ENCODE data around the gene HYDIN. TPM values are rescaled to one million over a fixed set of nuclear protein-coding genes. Genes with fewer than 3 reads are reported as not detected.
"Not testable (repeated sequence)": the region's sequence is repeated elsewhere in the genome, so short reads cannot be mapped to it uniquely, and the experiment has no call there.

HYDIN gene
- total and polyA plus RNA-seq, 4 donors = 0.14 to 3.0 (median 0.60) TPM

- not testable (repeated sequence) for H3K4me1 ChIP-seq (ENCODE audit: control insufficient read depth in 4 of 4, insufficient read depth in 4 of 4, low read length in 3 of 4); H3K27ac ChIP-seq (ENCODE audit: low read depth in 1 of 2, low read length in 2 of 2); H3K4me3 ChIP-seq (ENCODE audit: low read depth in 1 of 3, low read length in 3 of 3); H3K36me3 ChIP-seq (ENCODE audit: control insufficient read depth in 4 of 4, insufficient read depth in 3 of 4, low read depth in 1 of 4, low read length in 3 of 4); H3K9ac ChIP-seq (ENCODE audit: low read depth in 1 of 2, low read length in 2 of 2); H3K9me3 ChIP-seq (ENCODE audit: control insufficient read depth in 4 of 4, low read length in 3 of 4); H3K27me3 ChIP-seq (ENCODE audit: control insufficient read depth in 4 of 4, insufficient read depth in 4 of 4, low read length in 3 of 4); DNase-seq (ENCODE audit: low spot score)
- WGBS = 92% methylated on average over 4 of the region's 4 CpGs
Observed at GRCh38 chr16:71069842-71070241, 160.7 kb downstream of the HYDIN start.

GRCh38 chr16:71053897-71054609 lies 176.5 kb downstream of the HYDIN start:
- not testable (repeated sequence) for H3K27me3 ChIP-seq (ENCODE audit: control insufficient read depth in 4 of 4, insufficient read depth in 4 of 4, low read length in 3 of 4); H3K4me3 ChIP-seq (ENCODE audit: low read depth in 1 of 3, low read length in 3 of 3); H3K9me3 ChIP-seq (ENCODE audit: control insufficient read depth in 4 of 4, low read length in 3 of 4); H3K4me1 ChIP-seq (ENCODE audit: control insufficient read depth in 4 of 4, insufficient read depth in 4 of 4, low read length in 3 of 4); H3K27ac ChIP-seq (ENCODE audit: low read depth in 1 of 2, low read length in 2 of 2); H3K36me3 ChIP-seq (ENCODE audit: control insufficient read depth in 4 of 4, insufficient read depth in 3 of 4, low read depth in 1 of 4, low read length in 3 of 4); DNase-seq (ENCODE audit: low spot score); H3K9ac ChIP-seq (ENCODE audit: low read depth in 1 of 2, low read length in 2 of 2)
- 81% methylated on average over 3 of the region's 3 CpGs for WGBS

DNA sequence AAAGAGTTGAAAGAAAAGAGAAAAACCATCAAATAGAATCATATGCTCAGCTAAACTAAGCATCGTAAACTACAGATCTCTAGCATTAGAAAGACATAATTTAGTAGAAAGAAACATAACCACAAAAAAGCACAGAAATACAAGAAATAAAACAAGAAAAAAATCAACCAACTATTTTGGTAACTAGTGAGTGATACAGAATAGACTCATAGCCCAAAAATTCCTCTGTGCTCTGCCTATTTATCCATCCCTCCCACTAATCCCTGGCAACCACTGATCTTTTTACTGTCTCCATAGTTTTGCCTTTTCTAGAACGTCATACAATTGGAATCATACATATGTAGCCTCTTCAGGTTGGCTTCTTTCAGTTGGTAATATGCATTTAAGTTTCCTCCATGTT lies 180.2 kb downstream of the HYDIN start:
- not testable (repeated sequence) for H3K4me1 ChIP-seq (ENCODE audit: control insufficient read depth in 4 of 4, insufficient read depth in 4 of 4, low read length in 3 of 4); H3K27me3 ChIP-seq (ENCODE audit: control insufficient read depth in 4 of 4, insufficient read depth in 4 of 4, low read length in 3 of 4); H3K9me3 ChIP-seq (ENCODE audit: control insufficient read depth in 4 of 4, low read length in 3 of 4); H3K36me3 ChIP-seq (ENCODE audit: control insufficient read depth in 4 of 4, insufficient read depth in 3 of 4, low read depth in 1 of 4, low read length in 3 of 4); H3K4me3 ChIP-seq (ENCODE audit: low read depth in 1 of 3, low read length in 3 of 3); H3K9ac ChIP-seq (ENCODE audit: low read depth in 1 of 2, low read length in 2 of 2); DNase-seq (ENCODE audit: low spot score); H3K27ac ChIP-seq (ENCODE audit: low read depth in 1 of 2, low read length in 2 of 2)
- 68% methylated on average over 2 of the region's 2 CpGs for WGBS

DNA sequence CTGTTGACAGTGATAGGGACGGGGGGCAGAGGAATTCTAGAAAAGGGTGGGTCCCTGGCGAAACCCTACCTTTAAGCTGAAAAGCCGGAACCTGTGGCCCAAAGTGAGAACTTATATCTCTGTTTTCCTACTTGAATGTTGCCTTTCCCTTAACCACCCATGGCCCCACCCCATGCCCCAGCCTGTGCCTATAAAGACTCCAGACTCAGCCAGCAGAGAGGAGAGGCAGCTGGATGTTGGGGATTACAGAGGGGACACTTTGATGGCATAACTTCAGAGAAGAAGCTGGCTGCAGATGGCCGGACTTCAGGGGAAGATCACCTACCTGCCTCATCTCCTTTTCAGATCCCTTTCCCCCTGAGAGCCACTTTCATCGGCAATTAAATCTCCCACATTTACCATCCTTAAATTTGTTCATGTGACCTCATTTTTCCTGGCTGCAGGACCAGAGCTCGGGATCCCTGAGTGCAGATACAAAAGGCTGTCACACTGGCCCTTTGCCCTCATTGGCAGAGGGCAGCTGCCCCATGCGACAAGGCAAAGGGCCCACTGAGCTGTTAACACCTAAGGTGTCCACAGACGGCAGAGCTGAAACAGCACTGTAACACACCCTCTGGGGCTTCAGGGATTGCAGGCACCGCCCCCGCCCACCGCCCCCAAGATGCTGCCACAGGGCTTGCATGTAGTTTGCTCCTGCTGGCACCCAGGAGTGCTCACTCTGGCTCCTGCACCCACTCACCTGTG lies 191.0 kb downstream of the HYDIN start:
- H3K4me1 ChIP-seq (ENCODE audit: control insufficient read depth in 4 of 4, insufficient read depth in 4 of 4, low read length in 3 of 4); H3K9ac ChIP-seq (ENCODE audit: low read depth in 1 of 2, low read length in 2 of 2); H3K27ac ChIP-seq (ENCODE audit: low read depth in 1 of 2, low read length in 2 of 2); H3K27me3 ChIP-seq (ENCODE audit: control insufficient read depth in 4 of 4, insufficient read depth in 4 of 4, low read length in 3 of 4); H3K36me3 ChIP-seq (ENCODE audit: control insufficient read depth in 4 of 4, insufficient read depth in 3 of 4, low read depth in 1 of 4, low read length in 3 of 4); H3K9me3 ChIP-seq (ENCODE audit: control insufficient read depth in 4 of 4, low read length in 3 of 4); DNase-seq (ENCODE audit: low spot score); H3K4me3 ChIP-seq (ENCODE audit: low read depth in 1 of 3, low read length in 3 of 3): not testable (repeated sequence)
- WGBS = 79% methylated on average over 11 of the region's 11 CpGs

DNA sequence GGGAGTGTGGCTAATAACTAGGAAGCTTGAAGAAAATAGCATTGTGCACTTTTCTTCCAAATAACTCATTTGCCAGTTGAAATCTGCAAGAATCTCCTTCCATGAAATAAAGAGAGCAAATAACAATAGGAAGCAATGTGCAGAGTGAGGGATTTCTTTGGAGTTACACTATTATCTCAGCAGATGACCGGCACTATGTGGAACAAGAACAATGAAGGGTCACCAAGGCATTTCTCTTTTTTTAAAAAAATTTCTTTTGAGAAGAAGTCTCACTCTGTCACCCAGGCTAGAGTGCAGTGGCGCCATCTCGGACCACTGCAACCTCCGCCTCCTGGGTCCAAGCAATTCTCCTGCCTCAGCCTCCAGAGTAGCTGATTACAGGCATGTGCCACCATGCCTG lies 192.1 kb downstream of the HYDIN start:
- H3K27ac ChIP-seq (ENCODE audit: low read depth in 1 of 2, low read length in 2 of 2); H3K27me3 ChIP-seq (ENCODE audit: control insufficient read depth in 4 of 4, insufficient read depth in 4 of 4, low read length in 3 of 4); H3K9ac ChIP-seq (ENCODE audit: low read depth in 1 of 2, low read length in 2 of 2); H3K4me1 ChIP-seq (ENCODE audit: control insufficient read depth in 4 of 4, insufficient read depth in 4 of 4, low read length in 3 of 4); H3K9me3 ChIP-seq (ENCODE audit: control insufficient read depth in 4 of 4, low read length in 3 of 4); H3K4me3 ChIP-seq (ENCODE audit: low read depth in 1 of 3, low read length in 3 of 3); DNase-seq (ENCODE audit: low spot score); H3K36me3 ChIP-seq (ENCODE audit: control insufficient read depth in 4 of 4, insufficient read depth in 3 of 4, low read depth in 1 of 4, low read length in 3 of 4): not testable (repeated sequence)
- WGBS = 94% methylated on average over 4 of the region's 4 CpGs

GRCh38 chr16:71037987-71038386 lies 192.5 kb downstream of the HYDIN start:
- WGBS = 78% methylated on average over 6 of the region's 6 CpGs
- not testable (repeated sequence) for DNase-seq (ENCODE audit: low spot score); H3K36me3 ChIP-seq (ENCODE audit: control insufficient read depth in 4 of 4, insufficient read depth in 3 of 4, low read depth in 1 of 4, low read length in 3 of 4); H3K9me3 ChIP-seq (ENCODE audit: control insufficient read depth in 4 of 4, low read length in 3 of 4); H3K4me3 ChIP-seq (ENCODE audit: low read depth in 1 of 3, low read length in 3 of 3); H3K27me3 ChIP-seq (ENCODE audit: control insufficient read depth in 4 of 4, insufficient read depth in 4 of 4, low read length in 3 of 4); H3K4me1 ChIP-seq (ENCODE audit: control insufficient read depth in 4 of 4, insufficient read depth in 4 of 4, low read length in 3 of 4); H3K27ac ChIP-seq (ENCODE audit: low read depth in 1 of 2, low read length in 2 of 2); H3K9ac ChIP-seq (ENCODE audit: low read depth in 1 of 2, low read length in 2 of 2)

- H3K27ac ChIP-seq (ENCODE audit: low read depth in 1 of 2, low read length in 2 of 2); H3K9ac ChIP-seq (ENCODE audit: low read depth in 1 of 2, low read length in 2 of 2); H3K27me3 ChIP-seq (ENCODE audit: control insufficient read depth in 4 of 4, insufficient read depth in 4 of 4, low read length in 3 of 4); H3K4me1 ChIP-seq (ENCODE audit: control insufficient read depth in 4 of 4, insufficient read depth in 4 of 4, low read length in 3 of 4); H3K36me3 ChIP-seq (ENCODE audit: control insufficient read depth in 4 of 4, insufficient read depth in 3 of 4, low read depth in 1 of 4, low read length in 3 of 4); H3K9me3 ChIP-seq (ENCODE audit: control insufficient read depth in 4 of 4, low read length in 3 of 4); DNase-seq (ENCODE audit: low spot score); H3K4me3 ChIP-seq (ENCODE audit: low read depth in 1 of 3, low read length in 3 of 3): not testable (repeated sequence)
- WGBS = 57% methylated on average over 7 of the region's 8 CpGs
Observed at GRCh38 chr16:71028032-71028727, 202.3 kb downstream of the HYDIN start.

- H3K9ac ChIP-seq (ENCODE audit: low read depth in 1 of 2, low read length in 2 of 2); H3K36me3 ChIP-seq (ENCODE audit: control insufficient read depth in 4 of 4, insufficient read depth in 3 of 4, low read depth in 1 of 4, low read length in 3 of 4); H3K4me1 ChIP-seq (ENCODE audit: control insufficient read depth in 4 of 4, insufficient read depth in 4 of 4, low read length in 3 of 4); H3K9me3 ChIP-seq (ENCODE audit: control insufficient read depth in 4 of 4, low read length in 3 of 4); DNase-seq (ENCODE audit: low spot score); H3K4me3 ChIP-seq (ENCODE audit: low read depth in 1 of 3, low read length in 3 of 3); H3K27ac ChIP-seq (ENCODE audit: low read depth in 1 of 2, low read length in 2 of 2); H3K27me3 ChIP-seq (ENCODE audit: control insufficient read depth in 4 of 4, insufficient read depth in 4 of 4, low read length in 3 of 4): not testable (repeated sequence)
- 67% methylated on average over 2 of the region's 8 CpGs for WGBS
Observed at GRCh38 chr16:71027511-71027910, 203.0 kb downstream of the HYDIN start.

Data from liver (tissue), 9 donors.